ENCODE measurements around the gene LRSAM1.

LRSAM1 gene

GRCh38 chr9:127450243-127450760 is 1.0 kb upstream of the LRSAM1 start:
- ATAC-seq (ENCODE audit: low read depth) (no peak), DNase-seq (ENCODE audit: low spot score) (no peak)
- TF ChIP-seq, protein P1, sequence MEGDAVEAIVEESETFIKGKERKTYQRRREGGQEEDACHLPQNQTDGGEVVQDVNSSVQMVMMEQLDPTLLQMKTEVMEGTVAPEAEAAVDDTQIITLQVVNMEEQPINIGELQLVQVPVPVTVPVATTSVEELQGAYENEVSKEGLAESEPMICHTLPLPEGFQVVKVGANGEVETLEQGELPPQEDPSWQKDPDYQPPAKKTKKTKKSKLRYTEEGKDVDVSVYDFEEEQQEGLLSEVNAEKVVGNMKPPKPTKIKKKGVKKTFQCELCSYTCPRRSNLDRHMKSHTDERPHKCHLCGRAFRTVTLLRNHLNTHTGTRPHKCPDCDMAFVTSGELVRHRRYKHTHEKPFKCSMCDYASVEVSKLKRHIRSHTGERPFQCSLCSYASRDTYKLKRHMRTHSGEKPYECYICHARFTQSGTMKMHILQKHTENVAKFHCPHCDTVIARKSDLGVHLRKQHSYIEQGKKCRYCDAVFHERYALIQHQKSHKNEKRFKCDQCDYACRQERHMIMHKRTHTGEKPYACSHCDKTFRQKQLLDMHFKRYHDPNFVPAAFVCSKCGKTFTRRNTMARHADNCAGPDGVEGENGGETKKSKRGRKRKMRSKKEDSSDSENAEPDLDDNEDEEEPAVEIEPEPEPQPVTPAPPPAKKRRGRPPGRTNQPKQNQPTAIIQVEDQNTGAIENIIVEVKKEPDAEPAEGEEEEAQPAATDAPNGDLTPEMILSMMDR (IDR thresholded peaks at IDR 0.05; ENCODE audit: poor library complexity, severe bottlenecking) = no peak
- Histone ChIP-seq H3K9me3 (ENCODE audit: severe bottlenecking) (no peaks in the 10 kb centered on the region), H3K27me3 (ENCODE audit: insufficient read depth, poor library complexity, severe bottlenecking) (no peaks in the 10 kb centered on the region), H3K27ac (ENCODE audit: poor library complexity, severe bottlenecking) (peak overlapping the region; percentile 96), H3K36me3 (ENCODE audit: low read depth) (peaks cover 73% of the 10 kb centered on the region), H3K4me3 (ENCODE audit: severe bottlenecking) (peak overlapping the region; percentile 89), H3K4me1 (ENCODE audit: insufficient read depth, poor library complexity, severe bottlenecking) (no peaks in the 10 kb centered on the region)

DNA sequence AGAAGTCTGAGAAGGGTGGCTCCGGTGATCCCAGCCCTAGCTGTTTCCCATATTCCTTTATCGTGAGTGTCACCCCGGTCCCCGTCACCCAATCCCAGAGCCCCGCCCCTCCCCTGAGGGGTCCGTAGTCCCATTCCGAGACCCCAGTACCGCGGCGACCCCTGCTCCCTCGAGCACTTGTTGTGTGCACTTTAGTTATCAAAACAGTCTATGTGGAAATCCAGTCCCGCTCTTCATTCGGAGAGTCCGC is 223 bp downstream of the LRSAM1 start:
- TF ChIP-seq, protein P1 (IDR thresholded peaks at IDR 0.05; ENCODE audit: poor library complexity, severe bottlenecking) = no peak
- Histone ChIP-seq H3K27ac (ENCODE audit: poor library complexity, severe bottlenecking) (peak overlapping the region; percentile 96), H3K9me3 (ENCODE audit: severe bottlenecking) (no peaks in the 10 kb centered on the region), H3K4me3 (ENCODE audit: severe bottlenecking) (peak overlapping the region; percentile 89), H3K4me1 (ENCODE audit: insufficient read depth, poor library complexity, severe bottlenecking) (no peaks in the 10 kb centered on the region), H3K36me3 (ENCODE audit: low read depth) (peaks cover 68% of the 10 kb centered on the region), H3K27me3 (ENCODE audit: insufficient read depth, poor library complexity, severe bottlenecking) (no peaks in the 10 kb centered on the region)
- DNase-seq (ENCODE audit: low spot score) (no peak), ATAC-seq (ENCODE audit: low read depth) (no peak)

DNA sequence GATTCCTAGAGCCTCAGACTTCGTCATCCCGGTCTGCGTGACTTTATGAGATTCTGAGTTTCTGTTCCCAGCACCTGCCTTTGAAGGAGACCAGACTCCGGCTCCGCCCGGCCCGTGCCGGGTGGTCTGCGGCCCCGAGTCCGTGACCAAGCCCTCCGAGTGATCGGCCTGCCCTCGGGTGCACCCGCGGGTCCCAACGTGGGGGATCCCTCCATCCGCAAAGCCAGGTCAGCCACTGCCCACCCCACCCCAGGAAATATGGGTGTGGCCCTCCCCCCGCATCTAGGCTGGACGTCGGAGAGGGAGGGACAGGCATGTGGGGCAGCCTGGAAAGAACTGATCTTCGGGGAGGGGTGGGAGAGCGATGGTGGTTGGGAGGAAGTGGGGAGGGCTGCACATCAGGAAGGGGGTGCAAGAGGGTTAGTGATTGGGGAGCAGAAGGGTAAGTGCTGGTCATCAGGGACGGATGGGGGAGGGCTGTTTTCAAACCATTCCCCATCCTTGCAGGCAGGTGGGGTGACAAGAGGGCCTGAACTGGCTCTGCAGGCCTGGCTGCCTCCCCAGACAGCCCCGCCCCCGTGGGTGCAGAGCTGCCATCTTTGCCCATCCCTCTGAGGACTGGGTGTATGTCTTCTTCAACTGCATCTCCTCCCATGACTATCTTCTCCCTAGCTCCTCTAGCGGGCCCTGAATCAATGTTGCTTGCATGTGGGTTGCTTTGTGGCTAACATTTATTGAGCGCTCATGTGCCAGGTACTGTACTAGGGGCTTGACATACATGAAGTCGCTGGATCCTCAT is 747 bp downstream of the LRSAM1 start:
- H3K36me3 ChIP-seq (ENCODE audit: low read depth) = peaks cover 66% of the 10 kb centered on the region
- H3K4me3 ChIP-seq (ENCODE audit: severe bottlenecking) = peak overlapping the region; percentile 89
- no peaks in the 10 kb centered on the region for H3K9me3 ChIP-seq (ENCODE audit: severe bottlenecking)
- TF ChIP-seq, protein P1 (IDR thresholded peaks at IDR 0.05; ENCODE audit: poor library complexity, severe bottlenecking) = no peak
- DNase-seq (ENCODE audit: low spot score) (no peak), ATAC-seq (ENCODE audit: low read depth) (peak; percentile 55)
- H3K27ac ChIP-seq (ENCODE audit: poor library complexity, severe bottlenecking) = peak overlapping the region; percentile 96
- H3K4me1 ChIP-seq (ENCODE audit: insufficient read depth, poor library complexity, severe bottlenecking) = no peaks in the 10 kb centered on the region
- H3K27me3 ChIP-seq (ENCODE audit: insufficient read depth, poor library complexity, severe bottlenecking) = no peaks in the 10 kb centered on the region

GRCh38 chr9:127452691-127453090 is 1.4 kb downstream of the LRSAM1 start:
- H3K27me3 ChIP-seq (ENCODE audit: insufficient read depth, poor library complexity, severe bottlenecking) = no peaks in the 10 kb centered on the region
- peak overlapping the region; percentile 96 for H3K27ac ChIP-seq (ENCODE audit: poor library complexity, severe bottlenecking)
- no peak for DNase-seq (ENCODE audit: low spot score)
- peak overlapping the region; percentile 89 for H3K4me3 ChIP-seq (ENCODE audit: severe bottlenecking)
- TF ChIP-seq, protein P1 (IDR thresholded peaks at IDR 0.05; ENCODE audit: poor library complexity, severe bottlenecking) = no peak
- no peaks in the 10 kb centered on the region for H3K4me1 ChIP-seq (ENCODE audit: insufficient read depth, poor library complexity, severe bottlenecking)
- H3K36me3 ChIP-seq (ENCODE audit: low read depth) = peaks cover 66% of the 10 kb centered on the region
- no peaks in the 10 kb centered on the region for H3K9me3 ChIP-seq (ENCODE audit: severe bottlenecking)
- no peak for ATAC-seq (ENCODE audit: low read depth)

- H3K4me3 ChIP-seq (ENCODE audit: severe bottlenecking) = no peak overlapping the region
- DNase-seq (ENCODE audit: low spot score) (no peak), ATAC-seq (ENCODE audit: low read depth) (no peak)
- H3K36me3 ChIP-seq (ENCODE audit: low read depth) = peaks cover 56% of the 10 kb centered on the region
- no peak overlapping the region for H3K27ac ChIP-seq (ENCODE audit: poor library complexity, severe bottlenecking)
- TF ChIP-seq, protein P1 (IDR thresholded peaks at IDR 0.05; ENCODE audit: poor library complexity, severe bottlenecking) = peak; percentile 32
- H3K27me3 ChIP-seq (ENCODE audit: insufficient read depth, poor library complexity, severe bottlenecking) = no peaks in the 10 kb centered on the region
- no peaks in the 10 kb centered on the region for H3K4me1 ChIP-seq (ENCODE audit: insufficient read depth, poor library complexity, severe bottlenecking)
- no peaks in the 10 kb centered on the region for H3K9me3 ChIP-seq (ENCODE audit: severe bottlenecking)
Measured at GRCh38 chr9:127455324-127455992, 4.1 kb downstream of the LRSAM1 start.
